GM21423 (cell line): ENCODE measurements around the gene EXOC3.
"Not testable (repeated sequence)": the region's sequence is repeated elsewhere in the genome, so short reads cannot be mapped to it uniquely, and the experiment has no call there.

Source experiments
- ATAC-seq: cut with Tn5 transposase; IDR thresholded peaks from one replicate; pipeline ENCODE4 v1.9.1; 2021; ENCODE audit warnings: mild to moderate bottlenecking, moderate library complexity; ENCODE audit not compliant: unreplicated experiment

EXOC3 gene

DNA sequence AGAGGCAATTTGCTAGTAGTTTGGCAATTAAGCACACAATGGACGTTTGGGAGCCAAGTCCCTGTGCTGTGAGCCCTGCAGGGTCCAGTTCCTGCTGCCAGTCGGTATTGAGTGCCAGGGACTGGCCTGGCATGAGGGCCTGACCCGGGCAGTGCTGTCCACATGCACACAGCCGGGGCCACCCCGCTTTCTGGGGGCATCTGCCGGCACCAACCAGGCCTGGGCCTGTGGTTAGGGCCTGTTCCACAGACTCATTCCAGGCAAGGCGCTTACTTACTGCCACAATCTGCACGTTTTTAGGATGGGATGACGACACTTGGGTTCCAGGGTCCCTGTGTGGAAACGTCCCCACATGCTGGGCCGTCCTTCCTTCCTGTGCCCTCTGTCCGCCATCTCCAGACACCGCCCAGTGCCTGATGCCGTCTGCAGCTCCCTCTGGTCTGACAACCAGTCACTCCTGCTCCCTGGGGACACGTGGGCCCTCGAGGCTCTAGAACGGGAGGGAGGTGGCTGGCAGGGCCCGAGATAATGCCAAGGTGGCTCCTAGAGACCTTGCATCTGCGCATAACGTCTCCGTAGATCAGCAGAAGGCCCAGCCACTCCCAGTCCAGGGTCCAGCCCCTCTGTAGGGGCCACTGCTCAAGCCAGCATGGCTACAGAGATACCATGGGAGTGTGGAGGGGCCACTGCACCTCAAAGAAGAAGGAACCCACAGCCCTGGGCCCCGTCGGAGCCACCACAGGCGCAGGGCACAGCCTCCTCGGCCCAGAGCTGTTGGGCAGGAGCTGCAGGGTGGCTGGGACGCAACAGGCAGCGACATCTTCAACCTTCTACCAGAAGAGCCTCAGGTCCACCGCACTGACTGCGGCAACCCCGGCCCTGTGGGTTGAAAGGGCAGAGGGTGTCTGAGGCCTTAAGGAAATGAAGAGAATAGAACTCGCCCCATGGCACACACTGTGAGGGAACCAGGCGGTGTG lies 56.5 kb downstream of the EXOC3 start:
- ATAC-seq: no peak

DNA sequence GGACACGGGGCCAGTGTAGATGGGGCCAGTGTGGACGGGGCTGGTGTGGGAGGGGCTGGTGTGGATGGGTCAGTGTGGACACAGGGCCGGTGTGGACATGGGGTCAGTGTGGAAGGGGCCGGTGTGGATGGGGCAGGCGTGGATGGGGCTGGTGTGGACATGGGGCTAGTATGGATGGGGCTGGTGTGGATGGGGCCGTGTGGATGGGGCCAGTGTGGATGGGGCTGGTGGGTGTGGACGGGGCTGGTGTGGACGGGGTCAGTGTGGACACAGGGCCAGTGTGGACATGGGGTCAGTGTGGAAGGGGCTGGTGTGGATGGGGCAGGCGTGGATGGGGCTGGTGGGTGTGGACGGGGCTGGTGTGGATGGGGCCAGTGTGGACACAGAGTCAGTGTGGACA lies 57.5 kb downstream of the EXOC3 start:
- no peak for ATAC-seq

DNA sequence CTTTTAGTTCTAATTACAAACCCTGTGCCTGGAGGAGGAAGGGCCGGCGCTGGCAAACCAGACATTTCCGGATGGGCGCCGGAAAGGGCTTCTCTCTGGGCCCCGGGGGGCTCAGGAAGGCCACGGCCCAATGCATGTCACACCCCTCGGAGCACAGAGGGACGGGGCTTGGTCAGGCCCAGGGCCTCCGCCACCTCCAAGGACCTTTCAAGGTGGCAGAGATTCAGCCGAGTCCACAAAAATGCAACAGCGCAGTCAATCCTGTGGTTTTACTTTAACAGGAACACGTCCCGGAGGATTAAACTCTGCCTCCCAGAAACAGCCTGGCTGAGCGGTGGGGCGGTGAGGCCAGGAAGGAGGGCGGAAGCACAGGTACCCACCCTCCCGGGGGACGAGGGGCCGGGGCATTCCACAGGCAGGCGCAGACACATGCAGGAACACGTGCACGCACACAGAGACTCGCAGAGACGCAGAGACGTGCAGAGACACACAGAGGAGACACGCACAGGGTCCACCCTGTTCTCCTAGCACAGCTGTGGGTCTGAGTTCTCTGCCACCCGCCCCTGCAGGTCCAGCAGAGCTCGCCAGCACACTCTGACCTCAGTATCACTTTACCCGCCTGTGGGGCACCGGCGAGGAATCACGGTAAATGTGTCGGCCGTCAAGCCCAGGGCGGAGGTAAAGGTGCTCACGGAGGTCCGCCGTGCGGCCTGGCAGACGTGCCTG lies 58.3 kb downstream of the EXOC3 start:
- ATAC-seq: no peak

DNA sequence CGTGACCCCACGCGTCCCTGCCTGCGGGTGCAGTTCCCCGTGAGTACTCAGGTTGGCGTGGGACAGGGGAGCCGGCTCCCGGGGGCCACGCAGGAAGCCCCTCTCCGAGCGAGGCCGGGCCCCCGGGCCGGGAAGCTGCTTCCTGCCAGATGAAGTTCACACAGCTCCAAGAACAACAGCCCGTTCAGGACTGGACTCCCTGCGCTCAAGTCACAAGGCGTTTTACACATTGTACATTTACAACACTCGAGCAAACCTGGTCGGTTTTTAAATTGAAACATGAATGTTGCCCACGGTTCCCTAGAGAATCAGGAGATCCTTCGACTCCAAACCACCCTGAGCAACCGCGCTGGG lies 58.8 kb downstream of the EXOC3 start:
- no peak for ATAC-seq

DNA sequence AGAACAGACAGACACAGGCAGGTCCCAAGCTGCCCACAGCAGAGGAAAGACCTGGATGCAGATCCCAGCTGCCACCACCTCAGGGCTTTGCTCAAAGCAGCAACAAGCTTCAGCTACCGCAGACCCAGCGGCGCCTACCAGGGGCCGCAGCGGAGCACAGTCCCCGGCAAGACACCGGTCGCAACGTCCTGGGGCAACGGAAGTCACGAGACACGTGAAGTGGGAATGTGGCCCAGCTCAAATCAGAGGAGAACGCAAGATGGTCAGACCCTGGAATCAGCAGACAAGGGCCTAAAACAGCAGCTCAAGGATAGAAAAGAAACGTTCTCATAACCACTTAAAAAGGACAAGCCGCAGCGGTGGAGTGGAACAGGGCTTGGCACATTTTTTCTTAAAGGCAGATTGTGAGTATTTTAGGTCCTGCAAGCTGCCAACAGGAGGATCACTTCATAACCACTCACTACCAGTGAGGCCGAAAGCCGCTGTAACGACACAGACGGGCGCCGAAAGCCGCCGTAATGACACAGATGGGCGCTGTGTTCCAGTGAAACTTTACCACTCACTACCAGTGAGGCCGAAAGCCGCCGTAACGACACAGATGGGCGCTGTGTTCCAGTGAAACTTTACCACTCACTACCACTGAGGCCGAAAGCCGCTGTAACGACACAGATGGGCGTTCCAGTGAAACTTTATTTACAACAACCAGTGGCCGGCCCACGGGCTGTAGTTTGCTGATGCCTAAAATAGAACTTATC lies 59.5 kb downstream of the EXOC3 start:
- no peak for ATAC-seq

DNA sequence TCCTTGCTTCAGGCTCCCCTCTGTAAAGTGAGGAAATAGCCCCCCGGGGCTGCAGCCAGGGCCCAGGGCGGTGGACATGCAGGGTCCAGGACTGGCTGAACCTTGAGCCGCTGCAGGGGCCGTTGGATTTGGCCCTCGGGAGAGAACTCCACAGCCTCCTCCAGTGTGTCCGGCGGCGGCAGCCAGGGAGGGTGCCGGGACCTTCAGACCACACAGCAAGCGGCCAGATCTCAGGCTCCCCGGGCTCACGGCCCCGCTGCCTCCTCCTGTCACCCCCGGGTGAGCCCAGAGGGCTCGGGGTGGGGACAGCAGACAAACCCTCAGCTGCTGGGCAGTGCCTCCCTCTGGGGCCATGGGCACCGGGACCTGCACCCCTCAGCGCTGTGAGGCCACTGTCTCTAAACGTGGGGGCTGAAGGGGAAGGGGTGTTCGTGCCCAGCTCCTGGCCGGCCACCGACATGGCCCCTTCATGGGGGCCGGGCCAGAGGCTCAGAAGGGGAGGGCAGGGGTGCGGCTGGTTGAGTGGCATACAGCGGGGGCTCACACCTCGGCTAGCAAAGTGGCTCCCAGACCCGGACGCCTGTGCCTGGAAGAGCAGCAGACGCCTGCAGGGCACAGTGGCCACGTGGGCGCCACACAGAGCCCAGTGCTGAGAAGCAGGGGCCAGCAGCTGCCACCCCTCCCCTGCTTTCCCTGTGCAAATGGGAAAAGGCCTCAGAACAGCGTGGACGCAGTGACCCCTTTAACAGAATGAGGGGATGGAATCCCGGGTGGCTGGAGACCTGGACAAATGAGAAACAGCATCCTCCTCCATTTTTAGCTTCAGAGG lies 61.6 kb downstream of the EXOC3 start:
- no peak for ATAC-seq

DNA sequence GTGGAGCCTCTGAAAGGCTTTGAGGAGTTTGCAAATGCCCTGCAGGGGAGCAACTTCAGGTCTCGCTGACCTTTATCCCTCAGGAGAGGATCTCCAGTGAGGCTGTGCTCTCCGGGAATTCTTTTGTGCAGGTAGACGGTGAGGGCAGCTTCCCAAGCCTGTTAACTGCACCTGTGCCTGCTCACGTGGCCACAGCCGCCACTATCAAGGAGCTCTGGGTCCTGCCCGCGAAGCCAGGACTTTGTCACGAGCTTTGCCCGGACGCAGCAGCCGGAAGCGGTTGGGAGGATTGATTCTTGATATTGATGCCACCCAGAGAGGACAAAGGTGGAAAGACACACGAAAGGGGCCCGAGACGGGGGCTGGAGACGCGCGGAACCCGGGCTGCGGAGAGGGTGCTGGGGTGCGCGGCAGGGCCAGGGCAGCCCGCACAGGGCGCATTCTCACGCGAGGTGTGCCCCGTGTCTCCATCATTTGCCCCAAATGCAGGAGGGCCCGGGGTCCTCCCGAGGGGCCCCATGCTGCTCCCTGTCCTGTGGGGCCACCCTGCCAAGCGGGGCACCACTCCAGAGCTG lies 63.1 kb downstream of the EXOC3 start:
- ATAC-seq: no peak

DNA sequence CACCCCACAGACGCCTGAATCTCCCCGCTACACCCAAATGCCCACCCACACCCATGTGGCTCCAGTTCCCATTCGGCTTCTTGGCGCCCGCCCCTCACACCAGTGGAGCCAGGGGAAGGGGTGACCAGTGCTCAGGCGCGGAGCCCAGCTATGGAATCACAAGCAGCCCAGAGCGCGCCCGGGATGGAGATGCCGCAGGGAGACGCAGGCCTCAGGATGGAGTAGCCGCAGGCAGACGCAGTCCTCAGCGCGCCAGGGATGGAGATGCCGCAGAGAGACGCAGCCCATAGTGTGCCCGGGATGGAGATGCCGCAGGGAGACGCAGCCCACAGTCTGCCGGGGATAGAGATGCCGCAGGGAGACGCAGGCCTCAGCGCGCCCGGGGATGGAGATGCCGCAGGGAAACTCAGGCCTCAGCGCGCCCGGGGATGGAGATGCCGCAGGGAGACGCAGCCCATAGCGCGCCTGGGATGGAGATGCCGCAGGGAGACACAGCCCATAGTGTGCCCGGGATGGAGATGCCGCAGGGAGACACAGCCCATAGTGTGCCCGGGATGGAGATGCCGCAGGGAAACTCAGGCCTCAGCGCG lies 65.1 kb downstream of the EXOC3 start:
- not testable (repeated sequence) for ATAC-seq

DNA sequence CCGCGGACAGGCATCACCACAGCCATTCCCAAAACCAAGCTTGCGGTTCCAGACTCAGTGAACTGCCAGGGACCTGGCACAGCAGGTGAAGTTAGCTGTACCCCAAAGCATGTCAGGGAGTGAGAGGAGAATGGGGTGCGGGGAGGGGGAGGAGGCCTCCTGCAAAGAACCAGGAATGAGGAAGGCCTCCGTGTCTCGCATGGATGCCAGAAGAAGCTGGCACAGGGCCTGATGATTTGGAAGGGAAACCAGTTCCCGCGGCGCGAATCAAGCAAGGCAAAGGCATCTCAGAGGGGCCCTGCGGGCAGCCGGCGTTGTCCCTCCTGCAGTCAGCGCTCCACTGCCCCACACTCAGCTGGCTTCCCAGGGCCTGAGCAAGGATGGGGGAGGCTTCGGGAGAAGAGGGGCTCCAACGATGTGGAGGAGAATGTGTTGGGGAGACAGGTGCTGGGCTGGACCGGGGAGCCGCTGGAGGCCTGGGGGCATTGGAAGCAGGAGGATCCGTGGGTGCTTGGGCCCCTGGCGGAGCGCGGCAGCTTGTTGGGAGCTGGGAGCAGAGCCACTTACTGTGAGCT lies 66.7 kb downstream of the EXOC3 start:
- ATAC-seq: no peak

DNA sequence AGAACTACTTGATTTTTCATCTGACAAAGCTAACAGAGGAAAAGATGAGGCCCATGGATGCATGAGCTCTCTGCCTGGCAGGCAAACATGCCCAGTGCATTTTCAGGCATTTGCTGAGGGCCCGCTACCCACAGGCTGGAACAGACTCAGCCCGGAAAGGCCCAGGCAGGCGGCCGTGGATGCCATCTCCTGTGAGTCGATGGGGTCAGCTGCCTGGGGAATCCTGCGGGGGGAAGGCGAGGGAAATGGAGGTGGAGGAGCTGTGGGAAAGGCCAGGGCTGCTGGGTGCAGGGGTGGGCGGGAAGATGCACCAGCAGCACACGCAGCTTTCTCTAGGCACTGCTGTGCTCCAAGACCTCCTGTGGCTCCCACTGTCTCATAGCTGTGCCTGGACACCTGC lies 67.5 kb downstream of the EXOC3 start:
- ATAC-seq: no peak

DNA sequence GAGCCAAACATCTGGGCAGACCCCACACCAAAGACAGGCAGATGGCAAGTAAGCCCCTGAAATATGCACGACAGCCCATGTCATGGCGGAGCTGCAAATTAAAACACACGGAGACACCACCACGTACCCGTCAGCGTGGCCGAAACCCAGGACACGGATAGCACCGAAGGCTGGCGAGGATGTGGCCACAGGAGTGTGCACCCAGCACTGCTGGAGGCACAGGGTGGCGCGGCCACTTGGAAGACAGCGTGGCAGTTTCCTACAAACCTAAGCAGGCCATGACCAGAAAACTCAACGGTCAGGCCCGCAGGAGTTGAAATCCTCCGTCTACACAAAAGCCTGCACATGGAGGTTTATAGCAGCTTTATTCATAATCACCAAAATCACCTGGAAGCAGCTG lies 68.5 kb downstream of the EXOC3 start:
- ATAC-seq: no peak

DNA sequence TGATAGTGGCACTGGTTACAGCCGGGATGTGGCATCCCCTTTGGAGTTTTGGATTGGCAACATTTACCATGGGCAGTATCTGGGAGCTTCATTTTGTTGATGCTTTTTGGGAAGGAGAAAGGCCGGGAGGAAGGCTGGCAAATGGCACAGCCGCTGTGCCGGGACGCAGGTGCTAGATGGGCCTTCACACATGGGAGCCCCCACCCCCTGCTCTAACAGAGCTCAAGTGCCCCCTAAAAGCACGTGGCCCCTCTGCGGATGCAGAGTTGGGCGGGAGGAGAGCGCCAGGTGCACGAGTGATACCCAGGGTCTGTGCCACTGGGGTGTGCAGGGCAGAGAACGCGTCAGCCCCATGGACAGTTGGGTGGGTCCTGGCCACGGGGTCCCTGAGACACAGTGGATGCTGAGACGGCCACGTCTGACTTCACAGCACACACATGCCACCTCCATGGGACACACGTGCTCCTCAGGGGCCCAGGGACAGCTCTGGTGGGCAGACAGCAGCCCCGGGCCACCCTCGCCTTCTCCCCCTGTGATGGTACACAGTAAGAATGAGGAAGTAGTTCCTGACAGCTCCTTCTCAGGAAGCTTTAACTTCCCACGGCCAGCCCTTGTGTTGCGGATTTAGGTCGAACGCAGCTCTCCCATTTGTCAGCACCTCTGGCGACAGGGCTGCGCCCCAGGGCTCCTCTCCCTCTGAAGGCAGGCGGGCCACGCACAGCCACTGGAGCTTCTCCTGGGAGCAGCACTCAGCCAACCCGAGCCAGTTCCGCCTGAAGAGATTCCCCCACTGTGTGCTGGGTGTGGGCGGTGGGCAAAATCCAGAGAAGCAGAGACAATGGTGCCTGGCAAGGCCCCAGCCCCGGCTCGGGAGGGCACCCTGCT lies 70.5 kb downstream of the EXOC3 start:
- no peak for ATAC-seq

DNA sequence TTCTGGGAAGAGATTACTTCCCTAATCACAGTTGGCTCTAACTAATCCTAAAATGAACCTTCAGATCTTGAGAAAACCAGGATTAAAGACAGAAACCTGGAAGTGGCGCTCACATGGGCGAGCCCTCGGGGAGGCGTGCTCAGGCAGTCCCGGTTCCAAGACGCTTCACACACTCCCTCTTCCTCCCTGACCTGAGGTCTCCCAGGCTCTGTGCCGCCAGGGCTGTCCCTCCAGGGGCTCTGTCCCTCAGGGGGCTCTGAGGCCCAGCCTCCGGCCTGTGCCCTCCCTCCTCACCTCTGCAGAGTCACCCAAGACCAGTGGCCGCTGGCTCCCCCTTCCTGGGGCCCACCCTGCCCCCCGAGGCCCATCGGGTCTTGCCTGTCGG lies 71.1 kb downstream of the EXOC3 start:
- ATAC-seq: no peak

DNA sequence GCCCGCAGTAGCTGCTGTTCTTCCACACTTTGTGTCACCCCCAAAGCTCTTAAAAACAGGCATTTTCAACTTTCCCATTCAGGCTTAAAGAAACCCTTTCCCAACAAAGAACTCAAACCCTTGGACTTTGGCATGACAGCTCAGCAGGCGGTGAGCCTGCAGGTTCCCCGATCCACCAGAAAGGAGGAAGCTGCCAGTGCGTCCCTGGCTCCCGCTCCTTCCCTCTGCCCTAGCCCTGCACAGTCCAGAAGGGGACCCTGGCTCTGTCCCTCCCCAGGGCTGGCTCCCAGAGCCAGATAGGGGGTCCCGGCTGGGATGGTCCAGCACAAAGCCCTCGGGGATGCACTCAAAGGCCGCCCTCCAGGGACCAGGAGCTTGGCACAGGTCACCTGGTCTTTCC lies 71.7 kb downstream of the EXOC3 start:
- no peak for ATAC-seq

DNA sequence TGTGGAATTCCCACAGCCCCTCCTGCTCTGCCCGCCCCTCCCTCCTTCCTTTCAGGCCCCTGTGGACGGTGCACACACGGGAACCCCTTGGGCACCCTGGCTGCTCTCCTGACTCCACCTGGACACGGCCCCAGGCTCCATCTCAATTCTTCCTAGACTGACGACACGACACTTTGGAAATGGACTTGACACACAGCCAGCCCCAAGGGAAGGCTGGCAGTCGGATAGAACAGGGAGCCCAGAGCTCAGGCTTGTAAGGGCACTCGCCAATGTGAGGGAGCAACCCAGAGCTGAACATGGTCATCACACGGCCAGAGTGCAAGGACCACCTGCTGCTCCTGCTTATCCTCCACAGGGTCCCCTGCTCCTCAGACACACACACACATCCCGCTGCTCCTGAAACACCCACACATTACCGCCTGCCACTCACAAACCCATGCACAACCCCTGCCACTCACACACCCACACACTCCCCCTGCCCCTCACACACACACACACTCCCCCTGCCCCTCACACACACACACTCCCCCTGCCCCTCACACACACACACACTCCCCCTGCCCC lies 72.4 kb downstream of the EXOC3 start:
- ATAC-seq: no peak

DNA sequence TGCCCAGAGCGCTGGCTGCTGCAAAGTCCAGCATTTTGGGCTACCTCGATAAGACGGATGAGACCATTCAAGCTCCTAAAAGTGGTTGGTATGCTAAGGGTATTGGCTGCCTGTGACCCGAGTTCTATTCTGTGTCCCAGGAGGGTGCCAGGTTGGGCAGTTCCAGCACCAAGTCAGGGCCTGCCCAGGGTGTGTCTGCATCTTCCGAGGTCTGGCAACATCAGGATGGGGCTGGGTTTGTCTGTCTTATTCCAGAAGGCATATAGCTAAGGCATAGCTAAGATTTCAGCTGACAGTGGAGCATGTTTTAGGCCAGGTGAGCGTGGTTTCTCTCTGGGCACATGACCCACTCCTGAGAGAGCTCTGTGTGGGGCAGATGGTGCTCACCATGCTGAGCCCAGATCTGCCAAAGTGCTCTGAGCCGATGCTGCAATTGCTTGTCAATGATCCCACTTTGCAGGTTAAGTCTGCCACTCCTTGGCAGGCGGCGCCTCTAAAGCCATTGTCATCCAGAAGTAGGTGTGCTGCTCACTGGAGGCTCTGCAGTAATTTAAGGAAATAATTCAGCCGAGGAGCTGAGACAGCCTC lies 73.5 kb downstream of the EXOC3 start:
- ATAC-seq: no peak
